H1 (cell line): ENCODE measurements around the gene CENATAC. TPM values are rescaled to one million over a fixed set of nuclear protein-coding genes. Genes with fewer than 3 reads are reported as not detected.

Source experiments
- CTCF ChIA-PET: fragments of 300-600 bp; sonication (Branson Sonifier 250); formaldehyde crosslinking; loops from one replicate; lab custom pipeline; 2021; ENCODE audit not compliant: partially characterized antibody; lab: Charles Lee
- POLR2A ChIA-PET: fragments of 300-600 bp; sonication (Branson Sonifier 250); formaldehyde crosslinking; loops from one replicate; lab custom pipeline; 2021; ENCODE audit warnings: inconsistent platforms; ENCODE audit not compliant: partially characterized antibody; lab: Charles Lee
- DNase-seq, 2 experiments: peaks; one replicate each; pipeline versions ENCODE4 v3.0.0 to v3.0.0-alpha.2; 2010 to 2022; ENCODE audit warnings: low spot score in 2 of 2, low read depth in 1 of 2, mixed read lengths in 1 of 2
- FAIRE-seq: peaks from 2 replicates; lab custom pipeline; 2011; peaks lifted over from hg19 to GRCh38; lab: Jason Lieb, UNC
- H2AFZ ChIP-seq: 2 replicates; pipeline ENCODE4 v1.8.1; 2012; ENCODE audit warnings: low read length, inconsistent platforms
- H2AK5ac ChIP-seq: 2 replicates; pipeline ENCODE4 v1.6.1; 2013; ENCODE audit warnings: low read depth, low read length
- H2BK120ac ChIP-seq: replicated peaks from 2 replicates; pipeline ENCODE3; 2013; ENCODE audit warnings: low read depth, low read length, inconsistent platforms
- H2BK12ac ChIP-seq: 2 replicates; pipeline ENCODE4 v1.6.1; 2013; ENCODE audit warnings: low read depth, low read length
- H2BK15ac ChIP-seq: 2 replicates; pipeline ENCODE4 v1.6.1; 2013; ENCODE audit warnings: low read length
- H2BK20ac ChIP-seq: 2 replicates; pipeline ENCODE4 v1.6.1; 2013; ENCODE audit warnings: low read length
- H2BK5ac ChIP-seq: 2 replicates; pipeline ENCODE4 v1.6.1; 2013; ENCODE audit warnings: low read depth, low read length
- H3K14ac ChIP-seq: 2 replicates; pipeline ENCODE4 v1.6.1; 2013; ENCODE audit warnings: inconsistent platforms; ENCODE audit not compliant: insufficient read length
- H3K18ac ChIP-seq: 2 replicates; pipeline ENCODE4 v1.6.1; 2013; ENCODE audit warnings: low read length; ENCODE audit errors: extremely low read depth
- H3K23ac ChIP-seq: 2 replicates; pipeline ENCODE4 v1.6.1; 2013; ENCODE audit warnings: inconsistent platforms; ENCODE audit not compliant: insufficient read length
- H3K23me2 ChIP-seq: 2 replicates; pipeline ENCODE4 v1.6.1; 2013; ENCODE audit warnings: low read depth, low read length
- H3K27ac ChIP-seq: 2 replicates; pipeline ENCODE4 v1.6.1; 2011; ENCODE audit warnings: low read depth, low read length, inconsistent platforms
- H3K27me3 ChIP-seq, 4 experiments: replicated peaks in 1 of 4; 1 replicate in 1 of 4; 2 replicates in 3 of 4; pipeline versions ENCODE4 v1.6.1 to v1.8.1; 2011 to 2013; ENCODE audit warnings: low read length in 3 of 4, mild to moderate bottlenecking in 3 of 4, inconsistent platforms in 2 of 4, mixed read lengths in 2 of 4, moderate library complexity in 1 of 4; ENCODE audit not compliant: control insufficient read depth in 3 of 4, insufficient read depth in 3 of 4; ENCODE audit errors: extremely low read depth in 1 of 4
- H3K36me3 ChIP-seq, 4 experiments: 2 replicates each; pipeline versions ENCODE4 v1.6.1 to v1.8.1; 2011 to 2013; ENCODE audit warnings: mild to moderate bottlenecking in 4 of 4, low read length in 3 of 4, moderate library complexity in 2 of 4, control low read depth in 1 of 4, inconsistent platforms in 1 of 4; ENCODE audit not compliant: insufficient read depth in 4 of 4, control insufficient read depth in 2 of 4
- H3K4ac ChIP-seq: replicated peaks from 2 replicates; pipeline ENCODE3; 2013; ENCODE audit warnings: low read length, low read depth, mixed read lengths, inconsistent platforms; ENCODE audit not compliant: insufficient read length
- H3K4me1 ChIP-seq, 4 experiments: replicated peaks in 1 of 4; 1 replicate in 1 of 4; 2 replicates in 3 of 4; pipeline versions ENCODE4 v1.6.1 to v1.8.1; 2011 to 2013; ENCODE audit warnings: low read length in 3 of 4, inconsistent platforms in 2 of 4, mixed read lengths in 1 of 4; ENCODE audit not compliant: insufficient read depth in 4 of 4, control insufficient read depth in 3 of 4
- H3K4me2 ChIP-seq, 2 experiments: 2 replicates each; pipeline versions ENCODE4 v1.6.1 to v1.8.1; 2011 to 2013; ENCODE audit warnings: low read depth in 2 of 2, low read length in 2 of 2, control low read depth in 1 of 2, inconsistent platforms in 1 of 2, mild to moderate bottlenecking in 1 of 2; ENCODE audit not compliant: insufficient read depth in 1 of 2
- H3K4me3 ChIP-seq, 4 experiments: fragments of 200-600, 300-600 bp in 1 of 4; sonication (generic), shearing (Covaris generic), sonication (Bioruptor Twin) in 1 of 4; 2 replicates each; pipeline versions ENCODE4 v1.5.1 to v1.8.1; 2011 to 2016; ENCODE audit warnings: low read length in 4 of 4, low read depth in 3 of 4, control low read depth in 2 of 4, inconsistent platforms in 2 of 4, mild to moderate bottlenecking in 2 of 4, mixed read lengths in 1 of 4, moderate library complexity in 1 of 4; ENCODE audit not compliant: insufficient read depth in 2 of 4; ENCODE audit errors: extremely low read depth in 1 of 4
- H3K56ac ChIP-seq: replicated peaks from 2 replicates; pipeline ENCODE3; 2013; ENCODE audit warnings: low read depth, mild to moderate bottlenecking, mixed read lengths, low read length, inconsistent platforms; ENCODE audit not compliant: insufficient read length
- H3K79me1 ChIP-seq: 2 replicates; pipeline ENCODE4 v1.6.1; 2013; ENCODE audit warnings: low read depth, low read length, control low read depth
- H3K79me2 ChIP-seq, 2 experiments: 2 replicates each; pipeline versions ENCODE4 v1.6.1 to v1.8.1; 2012 to 2013; ENCODE audit warnings: low read length in 2 of 2, mild to moderate bottlenecking in 2 of 2, inconsistent platforms in 1 of 2; ENCODE audit not compliant: insufficient read depth in 2 of 2, control insufficient read depth in 1 of 2
- H3K9ac ChIP-seq, 4 experiments: replicated peaks in 1 of 4; 1 replicate in 1 of 4; 2 replicates in 3 of 4; pipeline versions ENCODE4 v1.6.1 to v1.8.1; 2011 to 2013; ENCODE audit warnings: low read depth in 3 of 4, low read length in 3 of 4, control low read depth in 2 of 4, mild to moderate bottlenecking in 2 of 4, moderate library complexity in 2 of 4, inconsistent platforms in 1 of 4; ENCODE audit errors: extremely low read depth in 1 of 4
- H3K9me3 ChIP-seq, 2 experiments: 2 replicates each; pipeline versions ENCODE4 v1.6.1 to v1.8.1; 2012 to 2013; ENCODE audit warnings: mild to moderate bottlenecking in 2 of 2, moderate library complexity in 2 of 2, control low read depth in 1 of 2, inconsistent platforms in 1 of 2, low read depth in 1 of 2, low read length in 1 of 2, mixed read lengths in 1 of 2; ENCODE audit not compliant: insufficient read depth in 2 of 2
- H4K20me1 ChIP-seq, 2 experiments: replicated peaks in 1 of 2; 2 replicates each; pipeline versions ENCODE3 to v1.8.1; 2011 to 2013; ENCODE audit warnings: inconsistent platforms in 2 of 2, low read length in 2 of 2, mild to moderate bottlenecking in 1 of 2; ENCODE audit not compliant: insufficient read depth in 2 of 2, control insufficient read depth in 1 of 2
- H4K5ac ChIP-seq: 2 replicates; pipeline ENCODE4 v1.6.1; 2013; ENCODE audit warnings: low read length, low read depth, mixed read lengths, inconsistent platforms; ENCODE audit not compliant: insufficient read length
- H4K8ac ChIP-seq: 2 replicates; pipeline ENCODE4 v1.8.0; 2013; ENCODE audit warnings: mild to moderate bottlenecking, moderate library complexity, low read length, inconsistent platforms; ENCODE audit not compliant: insufficient read depth; ENCODE audit errors: extremely low read depth
- H4K91ac ChIP-seq: replicated peaks from 2 replicates; pipeline ENCODE3; 2013; ENCODE audit warnings: low read length, mixed read lengths, inconsistent platforms; ENCODE audit not compliant: insufficient read length
- ASH2L ChIP-seq: fragments of 200-600, 300-600 bp; sonication (generic); IDR thresholded peaks from one replicate; pipeline ENCODE4 v1.7.1; 2017; ENCODE audit warnings: low read length
- BCL11A ChIP-seq, 2 experiments: IDR thresholded peaks; one replicate each; pipeline ENCODE4 v1.6.1; 2011; ENCODE audit warnings: low read depth in 2 of 2, low read length in 2 of 2, mild to moderate bottlenecking in 2 of 2
- CBX5 ChIP-seq: fragments of 300-800, 300-1000 bp; sonication (generic); IDR thresholded peaks from 2 replicates; pipeline ENCODE4 v1.7.1; 2016; ENCODE audit warnings: antibody characterized with exemption, low read length, low read depth
- CHD1 ChIP-seq: IDR thresholded peaks from 2 replicates; pipeline ENCODE4 v1.6.1; 2012; ENCODE audit warnings: low read depth, low read length, improper control_type of control experiment
- GTF2F1 ChIP-seq: IDR thresholded peaks from 2 replicates; pipeline ENCODE4 v1.6.1; 2012; ENCODE audit warnings: low read depth, low read length, improper control_type of control experiment, borderline replicate concordance
- HDAC6 ChIP-seq: IDR thresholded peaks from one replicate; pipeline ENCODE4 v1.7.1; 2012; ENCODE audit warnings: low read depth, mild to moderate bottlenecking, inconsistent platforms, low read length, moderate library complexity
- KDM1A ChIP-seq: fragments of 200-600, 300-600 bp; sonication (generic); IDR thresholded peaks from 2 replicates; pipeline ENCODE4 v1.7.1; 2016; ENCODE audit warnings: mild to moderate bottlenecking, low read length, borderline replicate concordance
- NANOG ChIP-seq: IDR thresholded peaks from 2 replicates; pipeline ENCODE4 v1.6.1; 2011; ENCODE audit warnings: low read length, low read depth, mild to moderate bottlenecking, inconsistent platforms; ENCODE audit not compliant: insufficient read depth, poor library complexity, severe bottlenecking
- RBBP5 ChIP-seq: IDR thresholded peaks from 2 replicates; pipeline ENCODE4 v1.7.1; 2012; ENCODE audit warnings: low read depth, mild to moderate bottlenecking, inconsistent platforms, low read length, moderate library complexity, borderline replicate concordance
- RNF2 ChIP-seq: fragments of 200-900, 300-1000 bp; sonication (generic); IDR thresholded peaks from 2 replicates; pipeline ENCODE4 v1.7.1; 2016; ENCODE audit warnings: borderline replicate concordance, low read depth, mild to moderate bottlenecking, antibody characterized with exemption, low read length; ENCODE audit not compliant: poor library complexity, severe bottlenecking; ENCODE audit errors: missing control alignments
- SIRT6 ChIP-seq: IDR thresholded peaks from one replicate; pipeline ENCODE4 v1.7.1; 2012; ENCODE audit warnings: low read length, inconsistent platforms
- SRF ChIP-seq: IDR thresholded peaks from 2 replicates; pipeline ENCODE4 v1.6.1; 2011; ENCODE audit warnings: mild to moderate bottlenecking, low read depth, low read length, moderate library complexity
- SUZ12 ChIP-seq: fragments of 200-600 bp; sonication (generic); IDR thresholded peaks from 2 replicates; pipeline ENCODE4 v1.6.1; 2012; ENCODE audit warnings: mild to moderate bottlenecking, inconsistent platforms, low read length, moderate library complexity, mixed read lengths
- TAF7 ChIP-seq: optimal IDR thresholded peaks from 2 replicates; pipeline ENCODE3; 2011; ENCODE audit warnings: low read depth, mild to moderate bottlenecking, inconsistent platforms, low read length, moderate library complexity, borderline replicate concordance
- WGBS, 2 experiments: shearing (Covaris generic) in 1 of 2; methylation state at CpG; one replicate each; pipeline versions ENCODE4 v1.1.6 to v1.1.7; 2013 to 2015; ENCODE audit warnings: low lambda C conversion rate in 2 of 2, mixed read lengths in 2 of 2, inconsistent platforms in 1 of 2, low coverage in 1 of 2, missing lambda C conversion rate in 1 of 2; ENCODE audit not compliant: insufficient replicate concordance in 2 of 2, insufficient coverage in 1 of 2, insufficient read length in 1 of 2; ENCODE audit errors: extremely low coverage in 1 of 2, missing lambda C conversion rate in 1 of 2; 5-methylcytosine and 5-hydroxymethylcytosine counted together
- polyA plus RNA-seq, 7 experiments: library from polyadenylated mRNA; depleted of rRNA in 3 of 7; stranded (reverse) in 5 of 7; unstranded in 2 of 7; fragments of >200 nt in 5 of 7; fragments of 200-250 nt in 2 of 7; gene quantifications; 1 replicate in 5 of 7; 2 replicates in 1 of 7; 4 replicates in 1 of 7; pipeline versions ENCODE4 v1.2.1 to v1.2.3, GENCODE V29; 2011 to 2013; ENCODE audit warnings: missing spikeins in 2 of 7, mixed read lengths in 2 of 7
- total RNA-seq: library from RNA; stranded (reverse); fragmentation: NEBNext Ultra II Directional; extraction: Animal tissue kit (Norgen Biotek cat#: 25700); gene quantifications from 2 replicates; pipeline ENCODE4 v1.2.1, GENCODE V29; 2021

CENATAC gene
- total and polyA plus RNA-seq, 2 of the 8 experiments (the other 6 are each of a cell fraction or from before 2014, with no cell fraction given), result 22.7 to 36.4 TPM

GRCh38 chr11:118961591-118961990, 36.3 kb upstream of the CENATAC start:
- H3K9ac ChIP-seq, result no peak overlapping the region
- 81% methylated on average over 11 of the region's 11 CpGs; no CpG with 5 or more reads in 1 of the 2 experiments for whole genome bisulfite sequencing, 2 experiments
- DNase-seq, result peak in 1 of 2 experiments; percentile 52
- no peak for TF ChIP-seq BCL11A (IDR thresholded peaks at IDR 0.05; ENCODE audit: low read depth in 2 of 2, low read length in 2 of 2)
- TF ChIP-seq CHD1, result no peak
- no peak for TF ChIP-seq RNF2
- TF ChIP-seq HDAC6, result no peak
- TF ChIP-seq ASH2L, result no peak
- TF ChIP-seq RBBP5, result no peak
- no peak for TF ChIP-seq SRF
- no peak for TF ChIP-seq GTF2F1
- no peak for TF ChIP-seq CBX5
- TF ChIP-seq SIRT6, result no peak
- no peak for TF ChIP-seq TAF7
- TF ChIP-seq KDM1A, result no peak
- no peak for TF ChIP-seq SUZ12
- TF ChIP-seq NANOG, result no peak

More at GRCh38 chr11:118961591-118961990, 36.3 kb upstream of the CENATAC start:
- Histone ChIP-seq H3K23me2 (no peaks in the 10 kb centered on the region), H3K56ac (no peak overlapping the region), H4K91ac (no peak overlapping the region), H3K27ac (no peak overlapping the region), H3K79me1 (no peaks in the 10 kb centered on the region), H3K36me3 (no peaks in the 10 kb centered on the region), H3K4me3 (no peak overlapping the region), H3K4me2 (no peak overlapping the region), H2BK5ac (no peak overlapping the region), H4K20me1 (no peaks in the 10 kb centered on the region), H3K14ac (no peak overlapping the region), H3K23ac (no peak overlapping the region), H3K27me3 (no peaks in the 10 kb centered on the region), H3K9me3 (no peaks in the 10 kb centered on the region), H3K79me2 (no peaks in the 10 kb centered on the region), H3K4me1 (peaks cover 0 to 3% (median 0%) of the 10 kb centered on the region in 4 experiments; a peak in 3 of 7 replicates), H3K4ac (no peak overlapping the region), H3K18ac (no peak overlapping the region), H2AFZ (no peak overlapping the region; the same call in 1 of the 2 replicates), H4K5ac (no peak overlapping the region), H4K8ac (no peak overlapping the region), H2BK15ac (no peak overlapping the region), H2BK20ac (no peak overlapping the region), H2BK120ac (no peak overlapping the region), H2BK12ac (no peak overlapping the region), H2AK5ac (no peak overlapping the region)
- ChIA-PET POLR2A (interaction anchor here (1.5 kb wide), 1 partner anchor 327 kb away, joined by 3 read pairs; no protein-coding TSS in a partner anchor), CTCF (interaction anchor here (0.7 to 12.7 kb wide), 7 partner anchors 18 to 106 kb away, joined by 3 to 100 read pairs (median 3); no protein-coding TSS in a partner anchor)
- FAIRE-seq, result no peak
